ENCODE measurements around the gene GANAB. TPM values are rescaled to one million over a fixed set of nuclear protein-coding genes. Genes with fewer than 3 reads are reported as not detected.

GANAB gene
- total and polyA plus RNA-seq, 2 of the 13 experiments (the other 11 are each of a cell fraction or from before 2014, with no cell fraction given), result 99.5 to 234 TPM

DNA sequence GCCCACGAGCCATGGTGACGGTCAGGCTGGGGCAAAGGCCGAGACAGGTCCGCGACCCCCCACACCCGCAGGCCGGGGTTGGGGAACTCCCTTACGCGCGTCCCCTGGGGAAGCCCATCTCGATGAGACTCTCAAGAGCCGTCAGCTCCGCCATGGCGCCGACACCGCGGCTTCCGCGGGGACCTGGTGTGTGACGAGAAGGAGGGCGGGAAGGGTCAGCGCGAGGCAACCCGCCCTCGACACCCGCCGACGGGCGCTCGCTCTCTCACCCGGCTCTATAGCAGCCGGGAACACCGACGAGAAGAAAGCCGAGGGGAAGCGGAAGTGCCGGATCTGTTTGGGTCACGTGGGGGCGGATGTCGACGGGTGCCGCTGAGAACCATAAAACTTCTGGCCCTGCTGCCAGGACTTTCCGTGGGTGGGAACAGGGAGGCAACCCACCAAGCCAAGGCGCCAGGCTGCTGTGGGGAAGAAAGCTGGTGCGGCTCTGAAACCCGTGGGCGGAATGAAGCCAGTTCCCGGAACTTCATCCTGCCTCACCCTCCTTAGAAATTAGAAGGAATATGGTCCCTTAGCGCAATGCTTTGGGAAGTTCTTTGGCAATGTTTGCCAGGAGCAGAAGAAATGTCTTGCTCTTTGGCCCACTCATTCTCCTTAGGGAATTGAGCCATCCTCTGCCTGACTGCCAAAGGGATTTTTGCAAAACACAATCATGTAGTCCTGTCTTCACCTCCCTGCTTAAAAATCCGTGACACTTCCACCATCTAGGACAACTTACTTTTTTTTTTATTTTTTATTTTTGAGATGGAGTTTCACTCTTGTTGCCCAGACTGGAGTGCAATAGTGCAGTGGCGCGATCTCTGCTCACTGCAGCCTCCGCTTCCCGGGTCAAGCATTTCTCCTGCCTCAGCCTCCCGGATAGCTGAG lies 32.6 kb upstream of the GANAB start, which contains the start of gene UBXN1 (continued):
- TF ChIP-seq, protein P1, sequence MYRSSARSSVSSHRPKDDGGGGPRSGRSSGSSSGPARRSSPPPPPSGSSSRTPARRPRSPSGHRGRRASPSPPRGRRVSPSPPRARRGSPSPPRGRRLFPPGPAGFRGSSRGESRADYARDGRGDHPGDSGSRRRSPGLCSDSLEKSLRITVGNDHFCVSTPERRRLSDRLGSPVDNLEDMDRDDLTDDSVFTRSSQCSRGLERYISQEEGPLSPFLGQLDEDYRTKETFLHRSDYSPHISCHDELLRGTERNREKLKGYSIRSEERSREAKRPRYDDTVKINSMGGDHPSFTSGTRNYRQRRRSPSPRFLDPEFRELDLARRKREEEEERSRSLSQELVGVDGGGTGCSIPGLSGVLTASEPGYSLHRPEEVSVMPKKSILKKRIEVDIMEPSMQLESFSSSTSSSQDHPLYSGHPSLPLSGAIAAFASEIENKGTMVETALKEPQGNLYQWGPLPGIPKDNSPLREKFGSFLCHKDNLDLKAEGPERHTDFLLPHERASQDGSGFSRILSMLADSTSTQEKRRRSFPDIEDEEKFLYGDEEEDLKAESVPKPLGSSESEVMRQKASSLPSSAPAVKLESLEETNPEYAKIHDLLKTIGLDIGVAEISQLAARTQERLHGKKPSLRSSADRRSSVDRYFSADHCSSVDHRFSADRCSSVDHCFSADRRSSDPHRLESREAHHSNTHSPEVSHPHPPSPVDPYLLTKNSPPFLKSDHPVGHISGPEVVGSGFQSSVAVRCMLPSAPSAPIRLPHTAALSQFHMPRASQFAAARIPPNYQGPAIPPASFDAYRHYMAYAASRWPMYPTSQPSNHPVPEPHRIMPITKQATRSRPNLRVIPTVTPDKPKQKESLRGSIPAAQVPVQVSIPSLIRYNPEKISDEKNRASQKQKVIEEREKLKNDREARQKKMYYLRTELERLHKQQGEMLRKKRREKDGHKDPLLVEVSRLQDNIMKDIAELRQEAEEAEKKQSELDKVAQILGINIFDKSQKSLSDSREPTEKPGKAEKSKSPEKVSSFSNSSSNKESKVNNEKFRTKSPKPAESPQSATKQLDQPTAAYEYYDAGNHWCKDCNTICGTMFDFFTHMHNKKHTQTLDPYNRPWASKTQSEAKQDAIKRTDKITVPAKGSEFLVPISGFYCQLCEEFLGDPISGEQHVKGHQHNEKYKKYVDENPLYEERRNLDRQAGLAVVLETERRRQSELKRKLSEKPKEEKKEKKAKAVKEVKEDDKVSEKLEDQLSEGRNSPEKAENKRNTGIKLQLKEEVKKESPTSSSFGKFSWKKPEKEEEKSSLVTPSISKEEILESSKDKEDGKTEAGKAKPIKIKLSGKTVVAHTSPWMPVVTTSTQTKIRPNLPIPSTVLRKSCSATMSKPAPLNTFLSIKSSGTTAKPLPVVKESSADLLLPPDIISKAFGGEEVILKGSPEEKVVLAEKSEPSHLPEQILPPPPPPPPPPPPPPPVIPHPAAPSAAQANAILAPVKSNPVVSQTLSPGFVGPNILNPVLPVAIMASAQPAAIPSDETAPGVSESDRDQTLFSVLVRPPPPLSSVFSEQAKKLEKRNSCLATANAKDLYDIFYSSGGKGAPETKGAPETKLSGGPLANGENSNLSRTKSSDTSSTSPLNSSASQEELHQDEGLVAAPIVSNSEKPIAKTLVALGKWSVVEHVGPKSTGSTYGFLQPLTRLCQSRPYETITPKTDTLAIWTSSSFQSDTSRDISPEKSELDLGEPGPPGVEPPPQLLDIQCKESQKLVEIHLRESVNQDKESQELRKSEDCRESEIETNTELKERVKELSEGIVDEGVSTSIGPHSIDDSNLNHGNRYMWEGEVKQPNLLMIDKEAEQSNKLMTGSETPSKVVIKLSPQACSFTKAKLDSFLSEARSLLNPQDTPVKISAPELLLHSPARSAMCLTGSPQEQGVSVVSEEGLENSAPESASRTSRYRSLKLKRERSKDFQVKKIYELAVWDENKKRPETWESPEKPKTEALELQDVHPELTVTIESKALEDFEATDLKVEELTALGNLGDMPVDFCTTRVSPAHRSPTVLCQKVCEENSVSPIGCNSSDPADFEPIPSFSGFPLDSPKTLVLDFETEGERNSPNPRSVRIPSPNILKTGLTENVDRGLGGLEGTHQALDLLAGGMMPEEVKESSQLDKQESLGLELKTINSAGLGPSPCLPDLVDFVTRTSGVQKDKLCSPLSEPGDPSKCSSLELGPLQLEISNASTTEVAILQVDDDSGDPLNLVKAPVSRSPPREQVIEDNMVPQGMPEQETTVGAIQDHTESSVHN (CRISPR knock-in tag; IDR thresholded peaks at IDR 0.05), result no peak
- TF ChIP-seq ZNF766 (CRISPR knock-in tag; IDR thresholded peaks at IDR 0.05; ENCODE audit: borderline replicate concordance), result no peak; the same call in 1 of the 2 replicates
- peak; percentile 57; the same call in 1 of the 2 replicates for TF ChIP-seq NRL (CRISPR knock-in tag; IDR thresholded peaks at IDR 0.05; ENCODE audit: borderline replicate concordance)
- no peak for TF ChIP-seq ZNF552 (CRISPR knock-in tag; IDR thresholded peaks at IDR 0.05; ENCODE audit: borderline replicate concordance)
- TF ChIP-seq ZSCAN22 (CRISPR knock-in tag; IDR thresholded peaks at IDR 0.05), result no peak
- TF ChIP-seq SIX4 (CRISPR knock-in tag; IDR thresholded peaks at IDR 0.05), result no peak
- no peak for TF ChIP-seq CENPT (CRISPR knock-in tag; IDR thresholded peaks at IDR 0.05; ENCODE audit: low read depth)
- peak; percentile 90 for TF ChIP-seq GABPA (IDR thresholded peaks at IDR 0.05; ENCODE audit: low read depth, low read length)
- peak; percentile 97 for TF ChIP-seq GABPA (CRISPR knock-in tag; IDR thresholded peaks at IDR 0.05; ENCODE audit: low read depth)
- TF ChIP-seq MED13 (CRISPR knock-in tag; IDR thresholded peaks at IDR 0.05), result no peak
- TF ChIP-seq, protein P2, sequence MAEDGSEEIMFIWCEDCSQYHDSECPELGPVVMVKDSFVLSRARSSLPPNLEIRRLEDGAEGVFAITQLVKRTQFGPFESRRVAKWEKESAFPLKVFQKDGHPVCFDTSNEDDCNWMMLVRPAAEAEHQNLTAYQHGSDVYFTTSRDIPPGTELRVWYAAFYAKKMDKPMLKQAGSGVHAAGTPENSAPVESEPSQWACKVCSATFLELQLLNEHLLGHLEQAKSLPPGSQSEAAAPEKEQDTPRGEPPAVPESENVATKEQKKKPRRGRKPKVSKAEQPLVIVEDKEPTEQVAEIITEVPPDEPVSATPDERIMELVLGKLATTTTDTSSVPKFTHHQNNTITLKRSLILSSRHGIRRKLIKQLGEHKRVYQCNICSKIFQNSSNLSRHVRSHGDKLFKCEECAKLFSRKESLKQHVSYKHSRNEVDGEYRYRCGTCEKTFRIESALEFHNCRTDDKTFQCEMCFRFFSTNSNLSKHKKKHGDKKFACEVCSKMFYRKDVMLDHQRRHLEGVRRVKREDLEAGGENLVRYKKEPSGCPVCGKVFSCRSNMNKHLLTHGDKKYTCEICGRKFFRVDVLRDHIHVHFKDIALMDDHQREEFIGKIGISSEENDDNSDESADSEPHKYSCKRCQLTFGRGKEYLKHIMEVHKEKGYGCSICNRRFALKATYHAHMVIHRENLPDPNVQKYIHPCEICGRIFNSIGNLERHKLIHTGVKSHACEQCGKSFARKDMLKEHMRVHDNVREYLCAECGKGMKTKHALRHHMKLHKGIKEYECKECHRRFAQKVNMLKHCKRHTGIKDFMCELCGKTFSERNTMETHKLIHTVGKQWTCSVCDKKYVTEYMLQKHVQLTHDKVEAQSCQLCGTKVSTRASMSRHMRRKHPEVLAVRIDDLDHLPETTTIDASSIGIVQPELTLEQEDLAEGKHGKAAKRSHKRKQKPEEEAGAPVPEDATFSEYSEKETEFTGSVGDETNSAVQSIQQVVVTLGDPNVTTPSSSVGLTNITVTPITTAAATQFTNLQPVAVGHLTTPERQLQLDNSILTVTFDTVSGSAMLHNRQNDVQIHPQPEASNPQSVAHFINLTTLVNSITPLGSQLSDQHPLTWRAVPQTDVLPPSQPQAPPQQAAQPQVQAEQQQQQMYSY (CRISPR knock-in tag; IDR thresholded peaks at IDR 0.05), result no peak
- TF ChIP-seq POLR2G (IDR thresholded peaks at IDR 0.05; ENCODE audit: low read depth, low read length), result peak; percentile 92
- no peak for TF ChIP-seq ZNF326 (CRISPR knock-in tag; IDR thresholded peaks at IDR 0.05; ENCODE audit: borderline replicate concordance)
- no peak for TF ChIP-seq SUZ12 (IDR thresholded peaks at IDR 0.05; ENCODE audit: low read depth, low read length)
- peak; percentile 45; the same call in 1 of the 2 replicates for TF ChIP-seq MEIS2 (CRISPR knock-in tag; IDR thresholded peaks at IDR 0.05)
- peak; percentile 15; the same call in 1 of the 2 replicates for TF ChIP-seq GATA4 (IDR thresholded peaks at IDR 0.05; ENCODE audit: borderline replicate concordance, low read depth)
- peak; percentile 35; the same call in 1 of the 2 replicates for TF ChIP-seq ZNF430 (CRISPR knock-in tag; IDR thresholded peaks at IDR 0.05)
- no peak for TF ChIP-seq GPN1 (CRISPR knock-in tag; IDR thresholded peaks at IDR 0.05; ENCODE audit: borderline replicate concordance)
